SK-N-SH (cell line): Measurements from ENCODE around the gene PCDHB14.

Experiments used
- CHD2 ChIP-seq: fragments of 150-350 bp; IDR thresholded peaks from 2 replicates; pipeline ENCODE4 v1.6.1; 2018; ENCODE audit warnings: low read length; ENCODE audit not compliant: partially characterized antibody
- NFIC ChIP-seq: IDR thresholded peaks from 2 replicates; pipeline ENCODE4 v1.4.0; 2012; ENCODE audit warnings: borderline replicate concordance
- NRF1 ChIP-seq: IDR thresholded peaks from 2 replicates; pipeline ENCODE4 v1.6.1; 2012; ENCODE audit warnings: low read depth, mild to moderate bottlenecking, low read length
- POLR2AphosphoS5 ChIP-seq: IDR thresholded peaks from 2 replicates; pipeline ENCODE4 v1.6.1; 2012; ENCODE audit warnings: low read depth, low read length
- RAD21 ChIP-seq: IDR thresholded peaks from 2 replicates; pipeline ENCODE4 v1.6.1; 2012; ENCODE audit warnings: mild to moderate bottlenecking, low read length
- TCF12 ChIP-seq: IDR thresholded peaks from 2 replicates; pipeline ENCODE4 v1.4.0; 2012
- TF ChIP-seq, protein P1 (sequence below): IDR thresholded peaks from 2 replicates; pipeline ENCODE4; 2012
- TF ChIP-seq, protein P2 (sequence below): fragments of 200-600 bp; sonication (generic); IDR thresholded peaks from 2 replicates; pipeline ENCODE4 v1.6.1; 2017; ENCODE audit warnings: antibody characterized with exemption, mild to moderate bottlenecking, moderate library complexity
- TF ChIP-seq, protein P3 (sequence below): fragments of 150-350 bp; IDR thresholded peaks from 2 replicates; pipeline ENCODE4 v1.6.1; 2017; ENCODE audit warnings: antibody characterized with exemption, low read length, low read depth, borderline replicate concordance
- TF ChIP-seq, protein P4 (sequence below): IDR thresholded peaks from 2 replicates; pipeline ENCODE4 v1.4.0; 2012; ENCODE audit warnings: low read depth

- TF ChIP-seq NFIC (no peak), CHD2 (no peak), TCF12 (no peak), NRF1 (no peak), RAD21 (peak; percentile 49), POLR2AphosphoS5 (no peak)
- TF ChIP-seq, protein P1, sequence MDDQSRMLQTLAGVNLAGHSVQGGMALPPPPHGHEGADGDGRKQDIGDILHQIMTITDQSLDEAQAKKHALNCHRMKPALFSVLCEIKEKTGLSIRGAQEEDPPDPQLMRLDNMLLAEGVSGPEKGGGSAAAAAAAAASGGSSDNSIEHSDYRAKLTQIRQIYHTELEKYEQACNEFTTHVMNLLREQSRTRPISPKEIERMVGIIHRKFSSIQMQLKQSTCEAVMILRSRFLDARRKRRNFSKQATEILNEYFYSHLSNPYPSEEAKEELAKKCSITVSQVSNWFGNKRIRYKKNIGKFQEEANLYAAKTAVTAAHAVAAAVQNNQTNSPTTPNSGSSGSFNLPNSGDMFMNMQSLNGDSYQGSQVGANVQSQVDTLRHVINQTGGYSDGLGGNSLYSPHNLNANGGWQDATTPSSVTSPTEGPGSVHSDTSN: no peak
- TF ChIP-seq, protein P2, sequence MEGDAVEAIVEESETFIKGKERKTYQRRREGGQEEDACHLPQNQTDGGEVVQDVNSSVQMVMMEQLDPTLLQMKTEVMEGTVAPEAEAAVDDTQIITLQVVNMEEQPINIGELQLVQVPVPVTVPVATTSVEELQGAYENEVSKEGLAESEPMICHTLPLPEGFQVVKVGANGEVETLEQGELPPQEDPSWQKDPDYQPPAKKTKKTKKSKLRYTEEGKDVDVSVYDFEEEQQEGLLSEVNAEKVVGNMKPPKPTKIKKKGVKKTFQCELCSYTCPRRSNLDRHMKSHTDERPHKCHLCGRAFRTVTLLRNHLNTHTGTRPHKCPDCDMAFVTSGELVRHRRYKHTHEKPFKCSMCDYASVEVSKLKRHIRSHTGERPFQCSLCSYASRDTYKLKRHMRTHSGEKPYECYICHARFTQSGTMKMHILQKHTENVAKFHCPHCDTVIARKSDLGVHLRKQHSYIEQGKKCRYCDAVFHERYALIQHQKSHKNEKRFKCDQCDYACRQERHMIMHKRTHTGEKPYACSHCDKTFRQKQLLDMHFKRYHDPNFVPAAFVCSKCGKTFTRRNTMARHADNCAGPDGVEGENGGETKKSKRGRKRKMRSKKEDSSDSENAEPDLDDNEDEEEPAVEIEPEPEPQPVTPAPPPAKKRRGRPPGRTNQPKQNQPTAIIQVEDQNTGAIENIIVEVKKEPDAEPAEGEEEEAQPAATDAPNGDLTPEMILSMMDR: peak; percentile 46
- TF ChIP-seq, protein P3, sequence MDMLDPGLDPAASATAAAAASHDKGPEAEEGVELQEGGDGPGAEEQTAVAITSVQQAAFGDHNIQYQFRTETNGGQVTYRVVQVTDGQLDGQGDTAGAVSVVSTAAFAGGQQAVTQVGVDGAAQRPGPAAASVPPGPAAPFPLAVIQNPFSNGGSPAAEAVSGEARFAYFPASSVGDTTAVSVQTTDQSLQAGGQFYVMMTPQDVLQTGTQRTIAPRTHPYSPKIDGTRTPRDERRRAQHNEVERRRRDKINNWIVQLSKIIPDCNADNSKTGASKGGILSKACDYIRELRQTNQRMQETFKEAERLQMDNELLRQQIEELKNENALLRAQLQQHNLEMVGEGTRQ: no peak
- TF ChIP-seq, protein P4, sequence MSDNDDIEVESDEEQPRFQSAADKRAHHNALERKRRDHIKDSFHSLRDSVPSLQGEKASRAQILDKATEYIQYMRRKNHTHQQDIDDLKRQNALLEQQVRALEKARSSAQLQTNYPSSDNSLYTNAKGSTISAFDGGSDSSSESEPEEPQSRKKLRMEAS: no peak
Observed at GRCh38 chr5:141234109-141234667, 11.0 kb downstream of the PCDHB14 start.
